HL-60 (cell line): ENCODE results near the gene FAM234A.

Experiments
- DNase-seq, 2 experiments: peaks; one replicate each; pipeline ENCODE4 v3.0.0-alpha.2; 2010 to 2020; ENCODE audit warnings: low read depth in 1 of 2, low spot score in 1 of 2
- H3K27ac ChIP-seq: fragments of 250-450 bp; sonication (Bioruptor Pico); replicated peaks from 2 replicates; pipeline ENCODE4 v1.5.1; 2020; ENCODE audit warnings: mild to moderate bottlenecking, moderate library complexity
- H3K27me3 ChIP-seq: fragments of 250-450 bp; sonication (Bioruptor Pico); 2 replicates; pipeline ENCODE4 v1.5.1; 2021; ENCODE audit warnings: mild to moderate bottlenecking, moderate library complexity; ENCODE audit not compliant: insufficient read depth, poor library complexity, severe bottlenecking
- H3K4me3 ChIP-seq: replicated peaks from 2 replicates; pipeline ENCODE4 v1.5.1; 2011; ENCODE audit warnings: mild to moderate bottlenecking, control low read depth, low read length; ENCODE audit not compliant: insufficient read depth
- GABPA ChIP-seq: IDR thresholded peaks from 2 replicates; pipeline ENCODE4 v1.6.1; 2012; ENCODE audit warnings: low read depth
- POLR2AphosphoS5 ChIP-seq: IDR thresholded peaks from 2 replicates; pipeline ENCODE4 v1.6.1; 2012; ENCODE audit warnings: low read depth
- SPI1 ChIP-seq: IDR thresholded peaks from 2 replicates; pipeline ENCODE4 v1.6.1; 2012; ENCODE audit warnings: low read depth, mild to moderate bottlenecking, borderline replicate concordance
- TF ChIP-seq, protein P1 (sequence below): IDR thresholded peaks from one replicate; pipeline ENCODE4 v1.5.1; 2011; ENCODE audit warnings: low read length, control low read depth, inconsistent platforms; ENCODE audit not compliant: insufficient read depth
- TF ChIP-seq, protein P2 (sequence below): IDR thresholded peaks from 2 replicates; pipeline ENCODE4 v1.6.1; 2012; ENCODE audit warnings: low read depth; ENCODE audit not compliant: insufficient replicate concordance

Gene FAM234A

DNA sequence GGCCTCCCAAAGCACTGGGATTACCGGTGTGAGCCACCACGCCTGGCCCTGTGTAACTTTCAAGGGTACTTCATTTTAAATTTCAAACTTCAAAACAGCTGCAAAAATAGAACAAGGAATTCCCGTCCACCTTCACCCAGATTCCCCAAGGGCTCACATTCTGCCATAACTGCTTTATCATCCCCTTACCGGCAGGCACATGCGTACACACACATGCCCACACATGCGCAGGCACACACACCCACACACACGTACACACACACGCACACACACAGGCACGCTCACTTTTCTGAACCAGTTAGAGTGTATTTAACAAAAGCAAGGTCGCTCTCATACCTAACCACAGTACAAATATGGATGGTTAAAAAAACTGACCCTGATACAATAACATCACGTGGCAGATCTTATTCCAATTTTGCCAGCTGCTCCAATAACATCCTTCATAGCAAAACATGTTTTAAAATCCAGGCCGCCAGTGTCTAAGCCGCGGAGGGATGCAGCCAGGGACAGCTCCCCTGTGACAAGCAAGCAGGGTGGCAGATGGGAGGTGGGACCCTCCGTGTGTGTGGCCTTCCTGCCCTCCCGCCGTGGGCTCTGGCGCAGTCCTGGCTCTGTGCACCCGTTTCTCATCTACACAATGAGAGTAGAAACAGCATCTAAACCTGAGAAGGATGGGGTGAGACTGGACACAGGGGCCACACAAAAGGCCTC, 71.5 kb downstream of the FAM234A start:
- TF ChIP-seq SPI1 (no peak), GABPA (no peak)
- TF ChIP-seq, protein P1, sequence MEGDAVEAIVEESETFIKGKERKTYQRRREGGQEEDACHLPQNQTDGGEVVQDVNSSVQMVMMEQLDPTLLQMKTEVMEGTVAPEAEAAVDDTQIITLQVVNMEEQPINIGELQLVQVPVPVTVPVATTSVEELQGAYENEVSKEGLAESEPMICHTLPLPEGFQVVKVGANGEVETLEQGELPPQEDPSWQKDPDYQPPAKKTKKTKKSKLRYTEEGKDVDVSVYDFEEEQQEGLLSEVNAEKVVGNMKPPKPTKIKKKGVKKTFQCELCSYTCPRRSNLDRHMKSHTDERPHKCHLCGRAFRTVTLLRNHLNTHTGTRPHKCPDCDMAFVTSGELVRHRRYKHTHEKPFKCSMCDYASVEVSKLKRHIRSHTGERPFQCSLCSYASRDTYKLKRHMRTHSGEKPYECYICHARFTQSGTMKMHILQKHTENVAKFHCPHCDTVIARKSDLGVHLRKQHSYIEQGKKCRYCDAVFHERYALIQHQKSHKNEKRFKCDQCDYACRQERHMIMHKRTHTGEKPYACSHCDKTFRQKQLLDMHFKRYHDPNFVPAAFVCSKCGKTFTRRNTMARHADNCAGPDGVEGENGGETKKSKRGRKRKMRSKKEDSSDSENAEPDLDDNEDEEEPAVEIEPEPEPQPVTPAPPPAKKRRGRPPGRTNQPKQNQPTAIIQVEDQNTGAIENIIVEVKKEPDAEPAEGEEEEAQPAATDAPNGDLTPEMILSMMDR: no peak
- TF ChIP-seq, protein P2, sequence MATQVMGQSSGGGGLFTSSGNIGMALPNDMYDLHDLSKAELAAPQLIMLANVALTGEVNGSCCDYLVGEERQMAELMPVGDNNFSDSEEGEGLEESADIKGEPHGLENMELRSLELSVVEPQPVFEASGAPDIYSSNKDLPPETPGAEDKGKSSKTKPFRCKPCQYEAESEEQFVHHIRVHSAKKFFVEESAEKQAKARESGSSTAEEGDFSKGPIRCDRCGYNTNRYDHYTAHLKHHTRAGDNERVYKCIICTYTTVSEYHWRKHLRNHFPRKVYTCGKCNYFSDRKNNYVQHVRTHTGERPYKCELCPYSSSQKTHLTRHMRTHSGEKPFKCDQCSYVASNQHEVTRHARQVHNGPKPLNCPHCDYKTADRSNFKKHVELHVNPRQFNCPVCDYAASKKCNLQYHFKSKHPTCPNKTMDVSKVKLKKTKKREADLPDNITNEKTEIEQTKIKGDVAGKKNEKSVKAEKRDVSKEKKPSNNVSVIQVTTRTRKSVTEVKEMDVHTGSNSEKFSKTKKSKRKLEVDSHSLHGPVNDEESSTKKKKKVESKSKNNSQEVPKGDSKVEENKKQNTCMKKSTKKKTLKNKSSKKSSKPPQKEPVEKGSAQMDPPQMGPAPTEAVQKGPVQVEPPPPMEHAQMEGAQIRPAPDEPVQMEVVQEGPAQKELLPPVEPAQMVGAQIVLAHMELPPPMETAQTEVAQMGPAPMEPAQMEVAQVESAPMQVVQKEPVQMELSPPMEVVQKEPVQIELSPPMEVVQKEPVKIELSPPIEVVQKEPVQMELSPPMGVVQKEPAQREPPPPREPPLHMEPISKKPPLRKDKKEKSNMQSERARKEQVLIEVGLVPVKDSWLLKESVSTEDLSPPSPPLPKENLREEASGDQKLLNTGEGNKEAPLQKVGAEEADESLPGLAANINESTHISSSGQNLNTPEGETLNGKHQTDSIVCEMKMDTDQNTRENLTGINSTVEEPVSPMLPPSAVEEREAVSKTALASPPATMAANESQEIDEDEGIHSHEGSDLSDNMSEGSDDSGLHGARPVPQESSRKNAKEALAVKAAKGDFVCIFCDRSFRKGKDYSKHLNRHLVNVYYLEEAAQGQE: no peak
- H3K27ac ChIP-seq: no peak overlapping the region
- H3K27me3 ChIP-seq: no peaks in the 10 kb centered on the region
- no peak for DNase-seq
- no peak overlapping the region for H3K4me3 ChIP-seq

DNA sequence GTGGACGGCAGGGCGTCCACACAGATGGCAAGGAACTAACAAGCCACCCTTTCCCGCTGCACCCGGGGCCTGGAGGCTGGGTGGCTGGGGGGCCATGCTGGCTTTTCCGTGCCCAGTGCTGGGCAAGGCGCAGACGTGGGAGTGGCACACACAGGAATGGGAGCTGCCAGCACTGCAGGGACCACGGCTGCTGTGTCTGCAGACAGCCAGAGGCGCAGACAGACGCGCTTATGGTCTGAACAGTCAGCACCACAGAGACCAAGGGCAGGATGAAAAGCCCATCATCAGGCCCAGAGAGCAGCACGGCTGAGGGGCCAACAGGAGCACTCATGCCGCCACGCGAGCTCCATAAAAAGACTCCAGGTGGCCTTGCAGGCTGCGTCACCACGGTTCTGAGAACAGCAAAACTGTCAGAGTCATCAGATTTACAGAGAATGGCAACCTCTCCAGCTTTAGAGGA, 72.3 kb downstream of the FAM234A start:
- H3K4me3 ChIP-seq: no peak overlapping the region
- H3K27me3 ChIP-seq: no peaks in the 10 kb centered on the region
- TF ChIP-seq GABPA: no peak
- TF ChIP-seq SPI1: no peak
- TF ChIP-seq POLR2AphosphoS5: no peak
- TF ChIP-seq, protein P2: no peak
- TF ChIP-seq, protein P1: no peak
- DNase-seq: no peak
- H3K27ac ChIP-seq: no peak overlapping the region

DNA sequence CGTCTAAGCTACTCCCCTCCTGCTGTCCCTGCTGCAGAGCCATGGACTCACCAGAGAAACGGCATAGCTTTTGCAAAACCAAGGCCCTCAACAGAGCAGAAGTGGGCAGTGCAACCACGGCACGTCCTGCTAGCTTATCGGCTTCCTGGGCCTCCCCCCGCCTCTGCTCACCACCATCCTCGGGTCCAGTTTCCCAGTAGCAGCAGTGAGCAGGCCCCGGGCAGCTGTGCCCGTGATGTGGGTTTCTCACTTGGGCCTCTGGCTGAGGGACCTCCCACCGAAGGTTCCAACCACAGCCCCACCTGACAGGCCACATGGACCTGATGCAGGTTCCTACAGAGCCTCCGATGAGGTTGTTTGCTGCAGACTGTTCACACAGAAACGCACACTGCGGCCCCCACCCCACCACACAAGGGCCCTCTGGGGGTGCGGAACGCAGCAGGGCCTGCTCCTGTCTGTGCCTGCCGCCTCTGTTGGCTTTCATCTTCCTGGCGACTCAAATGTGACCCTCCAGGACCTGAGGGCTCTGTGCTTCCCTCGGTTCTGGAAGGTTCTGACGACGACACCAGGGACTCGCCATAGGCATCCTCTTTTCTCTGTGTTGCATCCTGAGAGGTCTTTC, 73.2 kb downstream of the FAM234A start:
- peak in 1 of 2 experiments; percentile 54 for DNase-seq
- H3K27ac ChIP-seq: no peak overlapping the region
- TF ChIP-seq, protein P1: no peak
- TF ChIP-seq POLR2AphosphoS5 (no peak), GABPA (no peak), SPI1 (peak; percentile 15; the same call in 1 of the 2 replicates)

More for the DNA sequence above, 73.2 kb downstream of the FAM234A start:
- no peak overlapping the region for H3K4me3 ChIP-seq
- no peaks in the 10 kb centered on the region for H3K27me3 ChIP-seq
